Measurements from ENCODE around the gene PCDHB9. TPM values are rescaled to one million over a fixed set of nuclear protein-coding genes. Genes with fewer than 3 reads are reported as not detected.
"Not testable (repeated sequence)": the region's sequence is repeated elsewhere in the genome, so short reads cannot be mapped to it uniquely, and the experiment has no call there.

The PCDHB9 gene
- total RNA-seq, 1 donor from 2014 or later: 1.0 TPM

GRCh38 chr5:141157901-141158300 is 29.1 kb upstream of the PCDHB9 start:
- H3K27me3 ChIP-seq (ENCODE audit: control insufficient read depth in 3 of 3, insufficient read depth in 3 of 3, low read length in 3 of 3); H3K4me1 ChIP-seq (ENCODE audit: control insufficient read depth in 3 of 3, insufficient read depth in 3 of 3, low read length in 3 of 3); H3K27ac ChIP-seq (ENCODE audit: low read depth, low read length); H3K36me3 ChIP-seq (ENCODE audit: control insufficient read depth in 3 of 3, insufficient read depth in 3 of 3, low read length in 3 of 3); H3K9ac ChIP-seq (ENCODE audit: low read depth in 1 of 3, low read length in 3 of 3); H3K4me3 ChIP-seq (ENCODE audit: low read length in 3 of 3): not testable (repeated sequence)
- H3K9me3 ChIP-seq (ENCODE audit: control insufficient read depth in 3 of 3, low read length in 3 of 3): peaks cover 6 to 21% (median 7%) of the 10 kb centered on the region in 3 donors

DNA sequence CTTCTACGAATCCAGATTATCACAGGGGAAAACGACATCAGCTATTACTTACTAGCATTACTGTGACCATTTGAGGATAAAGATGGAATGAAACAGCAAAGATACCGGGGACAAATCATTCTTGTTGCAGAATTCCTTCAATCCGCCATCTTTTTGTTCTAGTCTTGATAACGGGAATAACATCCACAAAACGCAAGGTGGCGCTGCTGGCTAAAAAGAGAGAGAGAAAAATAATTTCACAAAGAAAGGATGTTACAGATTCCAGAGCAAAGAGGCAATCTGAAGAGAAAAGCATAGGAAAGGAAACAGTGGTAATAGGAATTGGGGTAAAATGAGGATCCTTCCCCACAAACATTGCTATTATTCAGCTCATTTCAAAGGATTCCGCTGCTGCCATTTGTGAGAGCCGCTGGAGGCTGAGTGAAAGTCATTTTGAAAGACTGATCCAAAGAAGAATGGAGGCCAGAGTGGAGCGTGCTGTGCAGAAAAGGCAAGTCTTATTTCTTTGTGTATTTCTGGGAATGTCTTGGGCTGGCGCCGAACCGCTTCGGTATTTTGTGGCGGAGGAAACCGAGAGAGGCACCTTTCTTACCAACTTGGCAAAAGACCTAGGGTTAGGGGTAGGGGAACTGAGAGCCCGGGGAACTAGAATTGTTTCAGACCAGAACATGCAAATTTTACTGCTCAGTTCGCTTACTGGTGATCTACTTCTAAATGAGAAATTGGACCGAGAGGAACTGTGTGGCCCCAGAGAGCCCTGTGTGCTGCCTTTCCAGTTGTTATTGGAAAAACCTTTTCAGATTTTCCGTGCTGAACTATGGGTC is 14.4 kb upstream of the PCDHB9 start, which contains the start of gene PCDHB7:
Gene PCDHB7 (plus strand): TSS at position 264 of the 824 bp plus-strand sequence. CDS start 192 bp downstream, at position 456.
- H3K27ac ChIP-seq (ENCODE audit: low read depth, low read length): no peak within 1 kb of the TSS
- peaks cover 2 to 10% (median 5%) of the 10 kb centered on the region in 3 donors for H3K27me3 ChIP-seq (ENCODE audit: control insufficient read depth in 3 of 3, insufficient read depth in 3 of 3, low read length in 3 of 3)
- no peaks in the 10 kb centered on the region for H3K4me1 ChIP-seq (ENCODE audit: control insufficient read depth in 3 of 3, insufficient read depth in 3 of 3, low read length in 3 of 3)
- H3K36me3 ChIP-seq (ENCODE audit: control insufficient read depth in 3 of 3, insufficient read depth in 3 of 3, low read length in 3 of 3): no peaks in the 10 kb centered on the region
- peaks cover 0 to 13% (median 6%) of the 10 kb centered on the region in 3 donors for H3K9me3 ChIP-seq (ENCODE audit: control insufficient read depth in 3 of 3, low read length in 3 of 3)
- H3K4me3 ChIP-seq (ENCODE audit: low read length in 3 of 3): peak within 1 kb of the TSS in 2 of 3 donors; percentile 4 to 45
- H3K9ac ChIP-seq (ENCODE audit: low read depth in 1 of 3, low read length in 3 of 3): no peak within 1 kb of the TSS

GRCh38 chr5:141174291-141175104 is 12.5 kb upstream of the PCDHB9 start:
- Histone ChIP-seq H3K9me3 (ENCODE audit: control insufficient read depth in 3 of 3, low read length in 3 of 3) (peaks cover 6 to 21% (median 8%) of the 10 kb centered on the region in 3 donors), H3K27me3 (ENCODE audit: control insufficient read depth in 3 of 3, insufficient read depth in 3 of 3, low read length in 3 of 3) (peaks cover 5 to 16% (median 10%) of the 10 kb centered on the region in 3 donors)
- H3K36me3 ChIP-seq (ENCODE audit: control insufficient read depth in 3 of 3, insufficient read depth in 3 of 3, low read length in 3 of 3); H3K27ac ChIP-seq (ENCODE audit: low read depth, low read length); H3K4me1 ChIP-seq (ENCODE audit: control insufficient read depth in 3 of 3, insufficient read depth in 3 of 3, low read length in 3 of 3); H3K9ac ChIP-seq (ENCODE audit: low read depth in 1 of 3, low read length in 3 of 3); H3K4me3 ChIP-seq (ENCODE audit: low read length in 3 of 3): not testable (repeated sequence)

DNA sequence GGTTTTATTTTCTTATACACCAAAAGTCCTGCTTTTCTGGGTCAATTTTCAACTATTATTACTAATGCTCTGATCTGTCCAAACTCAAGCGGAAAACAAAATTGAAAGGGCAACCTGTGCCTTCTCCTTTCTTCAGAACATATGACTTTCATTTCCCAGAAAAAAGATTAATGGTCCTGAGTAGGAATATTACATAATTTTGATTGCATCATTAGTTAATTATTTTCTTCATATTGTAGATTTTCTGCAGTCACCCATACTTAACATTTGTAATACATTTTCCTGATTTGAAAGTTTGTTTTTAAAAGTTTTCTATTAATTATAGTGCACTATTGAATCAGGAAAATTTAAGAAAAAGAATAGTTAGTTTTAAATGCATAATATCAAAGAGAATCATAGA is 11.0 kb upstream of the PCDHB9 start:
- Histone ChIP-seq H3K4me1 (ENCODE audit: control insufficient read depth in 3 of 3, insufficient read depth in 3 of 3, low read length in 3 of 3) (no peaks in the 10 kb centered on the region), H3K36me3 (ENCODE audit: control insufficient read depth in 3 of 3, insufficient read depth in 3 of 3, low read length in 3 of 3) (no peaks in the 10 kb centered on the region), H3K4me3 (ENCODE audit: low read length in 3 of 3) (no peak overlapping the region), H3K27ac (ENCODE audit: low read depth, low read length) (no peak overlapping the region), H3K27me3 (ENCODE audit: control insufficient read depth in 3 of 3, insufficient read depth in 3 of 3, low read length in 3 of 3) (peaks cover 5 to 16% (median 10%) of the 10 kb centered on the region in 3 donors), H3K9ac (ENCODE audit: low read depth in 1 of 3, low read length in 3 of 3) (no peak overlapping the region), H3K9me3 (ENCODE audit: control insufficient read depth in 3 of 3, low read length in 3 of 3) (peaks cover 6 to 21% (median 8%) of the 10 kb centered on the region in 3 donors)

DNA sequence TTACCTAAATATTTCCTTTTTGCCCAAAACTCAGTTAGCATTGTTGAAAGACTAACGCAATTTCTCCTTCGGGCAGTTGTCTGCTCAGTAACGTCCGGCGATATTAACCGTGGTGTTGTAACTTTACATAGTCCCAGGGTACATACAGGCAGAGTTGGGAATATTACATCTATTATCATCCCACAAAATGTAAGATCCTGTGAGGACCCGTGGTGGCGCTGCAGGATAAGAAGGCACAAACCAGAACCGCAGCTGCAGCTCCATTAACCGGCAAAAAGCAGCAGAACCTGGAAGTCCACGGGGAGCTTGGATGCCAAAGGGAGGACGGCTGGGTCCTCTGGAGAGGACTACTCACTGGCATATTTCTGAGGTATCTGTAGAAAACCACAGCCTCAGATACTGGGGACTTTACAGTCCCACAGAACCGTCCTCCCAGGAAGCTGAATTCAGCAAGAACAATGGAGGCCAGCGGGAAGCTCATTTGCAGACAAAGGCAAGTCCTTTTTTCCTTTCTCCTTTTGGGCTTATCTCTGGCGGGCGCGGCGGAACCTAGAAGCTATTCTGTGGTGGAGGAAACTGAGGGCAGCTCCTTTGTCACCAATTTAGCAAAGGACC is 9.3 kb upstream of the PCDHB9 start, which contains the start of gene PCDHB8:
Gene PCDHB8 (plus strand): TSS at position 214 of the 615 bp plus-strand sequence. CDS start 245 bp downstream, at position 459.
- H3K27ac ChIP-seq (ENCODE audit: low read depth, low read length); H3K36me3 ChIP-seq (ENCODE audit: control insufficient read depth in 3 of 3, insufficient read depth in 3 of 3, low read length in 3 of 3); H3K4me3 ChIP-seq (ENCODE audit: low read length in 3 of 3); H3K4me1 ChIP-seq (ENCODE audit: control insufficient read depth in 3 of 3, insufficient read depth in 3 of 3, low read length in 3 of 3); H3K9ac ChIP-seq (ENCODE audit: low read depth in 1 of 3, low read length in 3 of 3): not testable (repeated sequence)
- Histone ChIP-seq H3K9me3 (ENCODE audit: control insufficient read depth in 3 of 3, low read length in 3 of 3) (peaks cover 6 to 21% (median 8%) of the 10 kb centered on the region in 3 donors), H3K27me3 (ENCODE audit: control insufficient read depth in 3 of 3, insufficient read depth in 3 of 3, low read length in 3 of 3) (peaks cover 5 to 16% (median 10%) of the 10 kb centered on the region in 3 donors)

- H3K9me3 ChIP-seq (ENCODE audit: control insufficient read depth in 3 of 3, low read length in 3 of 3): peaks cover 9 to 30% (median 12%) of the 10 kb centered on the region in 3 donors
- H3K4me3 ChIP-seq (ENCODE audit: low read length in 3 of 3); H3K36me3 ChIP-seq (ENCODE audit: control insufficient read depth in 3 of 3, insufficient read depth in 3 of 3, low read length in 3 of 3); H3K9ac ChIP-seq (ENCODE audit: low read depth in 1 of 3, low read length in 3 of 3); H3K27ac ChIP-seq (ENCODE audit: low read depth, low read length); H3K4me1 ChIP-seq (ENCODE audit: control insufficient read depth in 3 of 3, insufficient read depth in 3 of 3, low read length in 3 of 3): not testable (repeated sequence)
- peaks cover 5 to 16% (median 10%) of the 10 kb centered on the region in 3 donors for H3K27me3 ChIP-seq (ENCODE audit: control insufficient read depth in 3 of 3, insufficient read depth in 3 of 3, low read length in 3 of 3)
Observed at GRCh38 chr5:141179371-141179770, 7.6 kb upstream of the PCDHB9 start.

GRCh38 chr5:141179876-141180275 is 7.1 kb upstream of the PCDHB9 start:
- not testable (repeated sequence) for H3K9ac ChIP-seq (ENCODE audit: low read depth in 1 of 3, low read length in 3 of 3); H3K4me1 ChIP-seq (ENCODE audit: control insufficient read depth in 3 of 3, insufficient read depth in 3 of 3, low read length in 3 of 3); H3K27ac ChIP-seq (ENCODE audit: low read depth, low read length); H3K36me3 ChIP-seq (ENCODE audit: control insufficient read depth in 3 of 3, insufficient read depth in 3 of 3, low read length in 3 of 3); H3K4me3 ChIP-seq (ENCODE audit: low read length in 3 of 3)
- peaks cover 9 to 30% (median 12%) of the 10 kb centered on the region in 3 donors for H3K9me3 ChIP-seq (ENCODE audit: control insufficient read depth in 3 of 3, low read length in 3 of 3)
- H3K27me3 ChIP-seq (ENCODE audit: control insufficient read depth in 3 of 3, insufficient read depth in 3 of 3, low read length in 3 of 3): peaks cover 2 to 15% (median 10%) of the 10 kb centered on the region in 3 donors

DNA sequence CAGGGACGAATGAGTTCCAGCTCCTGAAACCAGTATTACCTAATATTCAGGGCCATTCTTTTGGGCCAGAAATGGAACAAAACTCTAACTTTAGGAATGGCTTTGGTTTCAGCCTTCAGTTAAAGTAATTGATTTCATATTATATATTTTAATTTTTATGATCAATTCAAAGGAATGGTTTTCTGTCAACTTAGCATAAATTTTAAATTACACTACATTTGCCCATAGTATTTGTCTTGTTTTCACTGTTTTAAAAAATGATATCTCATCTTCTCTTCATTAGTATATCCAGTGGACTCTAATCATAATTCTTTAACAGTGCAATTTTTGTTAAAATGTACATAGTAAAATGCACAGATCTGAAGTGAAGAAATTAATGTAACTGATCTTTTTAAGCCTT is 6.6 kb upstream of the PCDHB9 start:
- no peaks in the 10 kb centered on the region for H3K4me1 ChIP-seq (ENCODE audit: control insufficient read depth in 3 of 3, insufficient read depth in 3 of 3, low read length in 3 of 3)
- H3K9ac ChIP-seq (ENCODE audit: low read depth in 1 of 3, low read length in 3 of 3): no peak overlapping the region
- H3K27me3 ChIP-seq (ENCODE audit: control insufficient read depth in 3 of 3, insufficient read depth in 3 of 3, low read length in 3 of 3): peaks cover 0 to 13% (median 10%) of the 10 kb centered on the region in 3 donors
- no peak overlapping the region for H3K4me3 ChIP-seq (ENCODE audit: low read length in 3 of 3)
- H3K36me3 ChIP-seq (ENCODE audit: control insufficient read depth in 3 of 3, insufficient read depth in 3 of 3, low read length in 3 of 3): no peaks in the 10 kb centered on the region
- H3K9me3 ChIP-seq (ENCODE audit: control insufficient read depth in 3 of 3, low read length in 3 of 3): peaks cover 9 to 26% (median 12%) of the 10 kb centered on the region in 3 donors
- no peak overlapping the region for H3K27ac ChIP-seq (ENCODE audit: low read depth, low read length)

GRCh38 chr5:141182248-141182647 is 4.7 kb upstream of the PCDHB9 start, which contains the start of gene PCDHB16:
TSS of gene PCDHB16 (plus strand) at chr5:141182387. CDS start at chr5:141182560, 173 bp downstream.
- Histone ChIP-seq H3K27me3 (ENCODE audit: control insufficient read depth in 3 of 3, insufficient read depth in 3 of 3, low read length in 3 of 3) (peaks cover 0 to 10% (median 6%) of the 10 kb centered on the region in 3 donors), H3K9me3 (ENCODE audit: control insufficient read depth in 3 of 3, low read length in 3 of 3) (peaks cover 6 to 19% (median 12%) of the 10 kb centered on the region in 3 donors), H3K9ac (ENCODE audit: low read depth in 1 of 3, low read length in 3 of 3) (peak within 1 kb of the TSS in 2 of 3 donors; percentile 10 to 59), H3K27ac (ENCODE audit: low read depth, low read length) (no peak within 1 kb of the TSS), H3K4me1 (ENCODE audit: control insufficient read depth in 3 of 3, insufficient read depth in 3 of 3, low read length in 3 of 3) (no peaks in the 10 kb centered on the region), H3K4me3 (ENCODE audit: low read length in 3 of 3) (peak within 1 kb of the TSS; percentile 45 to 60 (median 49)), H3K36me3 (ENCODE audit: control insufficient read depth in 3 of 3, insufficient read depth in 3 of 3, low read length in 3 of 3) (no peaks in the 10 kb centered on the region)

Measured in skeletal muscle tissue (tissue), 4 donors.